GM12891 (cell line): Measurements from ENCODE around the gene TNFRSF1B.

Experiments
- POLR2A ChIP-seq: IDR thresholded peaks from 2 replicates; pipeline ENCODE4 v1.6.1; 2011; ENCODE audit warnings: low read depth, low read length, control low read depth
- POLR2AphosphoS5 ChIP-seq: IDR thresholded peaks from 2 replicates; pipeline ENCODE4 v1.6.1; 2011; ENCODE audit warnings: low read depth, low read length, control low read depth
- SPI1 ChIP-seq: IDR thresholded peaks from 2 replicates; pipeline ENCODE4 v1.6.1; 2011; ENCODE audit warnings: low read depth, low read length, control low read depth
- TAF1 ChIP-seq: IDR thresholded peaks from 2 replicates; pipeline ENCODE4 v1.6.1; 2011; ENCODE audit warnings: low read depth, low read length, control low read depth

GRCh38 chr1:12206792-12207424 is 40.1 kb downstream of the TNFRSF1B start:
- TF ChIP-seq POLR2A (no peak), POLR2AphosphoS5 (no peak), SPI1 (no peak), TAF1 (no peak)
